GM23338 (cell line): ENCODE measurements around the gene MCM7. TPM values are rescaled to one million over a fixed set of nuclear protein-coding genes. Genes with fewer than 3 reads are reported as not detected.
A peak's percentile ranks its signal among the peaks of the same experiment; 100 is the strongest.

Source experiments
- ATAC-seq: fragments of 200-7000 bp; cut with Tn5 transposase; 3 replicates; pipeline ENCODE4 v1.9.1; 2020
- DNase-seq: peaks from one replicate; pipeline ENCODE4 v3.0.0-alpha.2; 2015; ENCODE audit warnings: low spot score
- H2AFZ ChIP-seq: fragments of 200-600 bp; sonication (generic); 2 replicates; pipeline ENCODE4 v1.8.0; 2016; ENCODE audit warnings: antibody characterized with exemption, mild to moderate bottlenecking, moderate library complexity
- H3F3A ChIP-seq: fragments of 200-600 bp; sonication (generic); replicated peaks from 2 replicates; pipeline ENCODE4 v1.8.0; 2017; ENCODE audit warnings: antibody characterized with exemption, mixed run types, low read depth
- H3K27ac ChIP-seq: fragments of 200-600 bp; sonication (generic); 2 replicates; pipeline ENCODE4 v1.6.1; 2016; ENCODE audit warnings: low read depth
- H3K27me3 ChIP-seq: fragments of 200-600 bp; sonication (generic); 2 replicates; pipeline ENCODE4 v1.8.0; 2016; ENCODE audit warnings: mild to moderate bottlenecking, mixed run types, moderate library complexity; ENCODE audit not compliant: insufficient read depth
- H3K36me3 ChIP-seq: fragments of 200-600 bp; sonication (generic); 2 replicates; pipeline ENCODE4 v1.8.0; 2016; ENCODE audit warnings: mild to moderate bottlenecking; ENCODE audit not compliant: insufficient read depth
- H3K4me1 ChIP-seq: fragments of 200-600 bp; sonication (generic); 2 replicates; pipeline ENCODE4 v1.8.0; 2016; ENCODE audit warnings: mild to moderate bottlenecking, moderate library complexity; ENCODE audit not compliant: insufficient read depth
- H3K4me2 ChIP-seq: fragments of 200-600 bp; sonication (generic); 2 replicates; pipeline ENCODE4 v1.7.1; 2017; ENCODE audit warnings: mixed run types
- H3K4me3 ChIP-seq: fragments of 200-600 bp; sonication (generic); 2 replicates; pipeline ENCODE4 v1.6.1; 2016; ENCODE audit warnings: mixed run types
- H3K79me2 ChIP-seq: fragments of 200-600 bp; sonication (generic); replicated peaks from 2 replicates; pipeline ENCODE4 v1.8.0; 2017; ENCODE audit warnings: mild to moderate bottlenecking; ENCODE audit not compliant: insufficient read depth
- H3K9me2 ChIP-seq: fragments of 200-600 bp; sonication (generic); 2 replicates; pipeline ENCODE4 v1.8.0; 2017; ENCODE audit not compliant: insufficient read depth
- H4K20me1 ChIP-seq: fragments of 200-600 bp; sonication (generic); replicated peaks from 2 replicates; pipeline ENCODE4 v1.8.0; 2017; ENCODE audit warnings: mild to moderate bottlenecking; ENCODE audit not compliant: insufficient read depth
- H3K27ac Mint-ChIP-seq: 2 replicates; pipeline ENCODE4 v1.8.0; 2020; ENCODE audit warnings: inconsistent platforms, mild to moderate bottlenecking, moderate library complexity, mixed read lengths
- H3K27me3 Mint-ChIP-seq: 3 replicates; pipeline ENCODE4 v1.8.0; 2022; ENCODE audit warnings: low read depth, mild to moderate bottlenecking, moderate library complexity, mixed read lengths, inconsistent platforms; ENCODE audit not compliant: insufficient read depth, poor library complexity
- H3K36me3 Mint-ChIP-seq: 3 replicates; pipeline ENCODE4 v1.8.0; 2021; ENCODE audit warnings: low read depth, mild to moderate bottlenecking, inconsistent platforms, moderate library complexity, mixed read lengths
- H3K4me1 Mint-ChIP-seq: 3 replicates; pipeline ENCODE4 v1.8.0; 2020; ENCODE audit warnings: mild to moderate bottlenecking, inconsistent platforms, mixed read lengths
- H3K4me3 Mint-ChIP-seq: 3 replicates; pipeline ENCODE4 v1.8.0; 2021; ENCODE audit warnings: moderate library complexity, mild to moderate bottlenecking, inconsistent platforms, mixed read lengths
- H3K9me3 Mint-ChIP-seq: 3 replicates; pipeline ENCODE4 v1.8.0; 2020; ENCODE audit warnings: moderate library complexity, mild to moderate bottlenecking, inconsistent platforms, mixed read lengths
- CREB1 ChIP-seq: fragments of 250-450 bp; sonication (Bioruptor Pico); IDR thresholded peaks from 2 replicates; pipeline ENCODE4 v1.5.0; 2020; ENCODE audit warnings: low read depth, mild to moderate bottlenecking, moderate library complexity
- EZH2 ChIP-seq: fragments of 200-600 bp; sonication (generic); IDR thresholded peaks from one replicate; pipeline ENCODE4 v1.8.0; 2017; ENCODE audit warnings: antibody characterized with exemption, mild to moderate bottlenecking, low read depth; ENCODE audit not compliant: unreplicated experiment
- EZH2phosphoT487 ChIP-seq: fragments of 200-600 bp; sonication (generic); IDR thresholded peaks from one replicate; pipeline ENCODE4 v1.8.1; 2018; ENCODE audit warnings: antibody characterized with exemption; ENCODE audit not compliant: unreplicated experiment
- JUNB ChIP-seq: IDR thresholded peaks from one replicate; pipeline ENCODE4 v1.6.1; 2016; ENCODE audit warnings: antibody characterized with exemption; ENCODE audit not compliant: unreplicated experiment
- NANOG ChIP-seq: IDR thresholded peaks from 2 replicates; pipeline ENCODE4 v1.6.1; 2016; ENCODE audit warnings: antibody characterized with exemption, borderline replicate concordance
- POLR2AphosphoS5 ChIP-seq: IDR thresholded peaks from 2 replicates; pipeline ENCODE4 v1.6.1; 2016; ENCODE audit warnings: antibody characterized with exemption, low read depth
- STAT1 ChIP-seq: IDR thresholded peaks from one replicate; pipeline ENCODE4 v1.6.1; 2016; ENCODE audit warnings: antibody characterized with exemption; ENCODE audit not compliant: unreplicated experiment
- ZNF114 ChIP-seq: fragments of 250-450 bp; sonication (Bioruptor Pico); IDR thresholded peaks from 2 replicates; pipeline ENCODE4 v1.5.0; 2020; ENCODE audit warnings: mild to moderate bottlenecking, moderate library complexity
- ZNF331 ChIP-seq: fragments of 250-450 bp; sonication (Bioruptor Pico); IDR thresholded peaks from 2 replicates; pipeline ENCODE4 v1.5.0; 2020; ENCODE audit warnings: low read depth, mild to moderate bottlenecking, moderate library complexity
- ZNF462 ChIP-seq: fragments of 250-450 bp; sonication (Bioruptor Pico); IDR thresholded peaks from 2 replicates; pipeline ENCODE4 v1.5.0; 2020; ENCODE audit warnings: mild to moderate bottlenecking, moderate library complexity
- polyA plus RNA-seq: library from polyadenylated mRNA; unstranded; fragments of >200 nt; fragmentation: Nextera tagmentation; extraction: Ambion mirVana; gene quantifications from 2 replicates; pipeline ENCODE4 v1.2.1, GENCODE V29; 2016
- total RNA-seq: library from RNA; depleted of rRNA; stranded (reverse); fragments of >200 nt; shearing (Covaris generic); gene quantifications from 2 replicates; pipeline ENCODE4 v1.2.3, GENCODE V29; 2014
- TF ChIP-seq, protein P1 (sequence below): IDR thresholded peaks from one replicate; pipeline ENCODE4 v1.6.1; 2018; ENCODE audit warnings: antibody characterized with exemption; ENCODE audit not compliant: unreplicated experiment
- TF ChIP-seq, protein P2 (sequence below), 2 experiments: fragments of 200-600 bp in 1 of 2; sonication (generic) in 1 of 2; conservative IDR thresholded peaks; 2 replicates each; pipeline versions ENCODE4 v1.5.1 to v1.6.1; 2016 to 2017; ENCODE audit warnings: antibody characterized with exemption in 2 of 2, low read depth in 2 of 2, mild to moderate bottlenecking in 2 of 2, moderate library complexity in 1 of 2
- TF ChIP-seq, protein P3 (sequence below): IDR thresholded peaks from 2 replicates; pipeline ENCODE4 v1.6.1; 2016; ENCODE audit warnings: antibody characterized with exemption

The MCM7 gene
- total and polyA plus RNA-seq, 2 experiments from 2014 or later, result 140 to 285 TPM

- Histone ChIP-seq H3K27ac (0 out of 2 replicates have a peak overlapping the region, but pooled peaks have one; percentile 37), H4K20me1 (no peaks in the 10 kb centered on the region; the same call in 1 of the 2 replicates), H3K4me1 (peaks cover 8% of the 10 kb centered on the region), H3K27me3 (no peaks in the 10 kb centered on the region), H3K4me3 (peak overlapping the region; percentile 88), H3K36me3 (no peaks in the 10 kb centered on the region), H3K4me2 (peak overlapping the region; percentile 83), H3K79me2 (peaks cover 7% of the 10 kb centered on the region), H2AFZ (no peak overlapping the region), H3F3A (peaks cover 24% of the 10 kb centered on the region), H3K9me2 (no peaks in the 10 kb centered on the region)
- Mint-ChIP-seq H3K9me3 (no peaks in the 10 kb centered on the region; the same call in 2 of the 3 replicates), H3K36me3 (peaks cover 23% of the 10 kb centered on the region; the same call in 2 of the 3 replicates), H3K4me1 (peaks cover 8% of the 10 kb centered on the region; the same call in 2 of the 3 replicates), H3K27me3 (peaks cover 14% of the 10 kb centered on the region), H3K4me3 (peak overlapping the region; percentile 94), H3K27ac (peak overlapping the region; percentile 18; the same call in 1 of the 2 replicates)
- DNase-seq (no peak), ATAC-seq (no peak)
- TF ChIP-seq, protein P1, sequence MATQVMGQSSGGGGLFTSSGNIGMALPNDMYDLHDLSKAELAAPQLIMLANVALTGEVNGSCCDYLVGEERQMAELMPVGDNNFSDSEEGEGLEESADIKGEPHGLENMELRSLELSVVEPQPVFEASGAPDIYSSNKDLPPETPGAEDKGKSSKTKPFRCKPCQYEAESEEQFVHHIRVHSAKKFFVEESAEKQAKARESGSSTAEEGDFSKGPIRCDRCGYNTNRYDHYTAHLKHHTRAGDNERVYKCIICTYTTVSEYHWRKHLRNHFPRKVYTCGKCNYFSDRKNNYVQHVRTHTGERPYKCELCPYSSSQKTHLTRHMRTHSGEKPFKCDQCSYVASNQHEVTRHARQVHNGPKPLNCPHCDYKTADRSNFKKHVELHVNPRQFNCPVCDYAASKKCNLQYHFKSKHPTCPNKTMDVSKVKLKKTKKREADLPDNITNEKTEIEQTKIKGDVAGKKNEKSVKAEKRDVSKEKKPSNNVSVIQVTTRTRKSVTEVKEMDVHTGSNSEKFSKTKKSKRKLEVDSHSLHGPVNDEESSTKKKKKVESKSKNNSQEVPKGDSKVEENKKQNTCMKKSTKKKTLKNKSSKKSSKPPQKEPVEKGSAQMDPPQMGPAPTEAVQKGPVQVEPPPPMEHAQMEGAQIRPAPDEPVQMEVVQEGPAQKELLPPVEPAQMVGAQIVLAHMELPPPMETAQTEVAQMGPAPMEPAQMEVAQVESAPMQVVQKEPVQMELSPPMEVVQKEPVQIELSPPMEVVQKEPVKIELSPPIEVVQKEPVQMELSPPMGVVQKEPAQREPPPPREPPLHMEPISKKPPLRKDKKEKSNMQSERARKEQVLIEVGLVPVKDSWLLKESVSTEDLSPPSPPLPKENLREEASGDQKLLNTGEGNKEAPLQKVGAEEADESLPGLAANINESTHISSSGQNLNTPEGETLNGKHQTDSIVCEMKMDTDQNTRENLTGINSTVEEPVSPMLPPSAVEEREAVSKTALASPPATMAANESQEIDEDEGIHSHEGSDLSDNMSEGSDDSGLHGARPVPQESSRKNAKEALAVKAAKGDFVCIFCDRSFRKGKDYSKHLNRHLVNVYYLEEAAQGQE, result no peak
- TF ChIP-seq EZH2 (no peak), JUNB (no peak), CREB1 (CRISPR knock-in tag) (no peak), EZH2phosphoT487 (no peak), ZNF462 (CRISPR knock-in tag) (no peak), POLR2AphosphoS5 (no peak), ZNF114 (CRISPR knock-in tag) (no peak), NANOG (no peak), ZNF331 (CRISPR knock-in tag) (no peak), STAT1 (no peak)
- TF ChIP-seq, protein P2, sequence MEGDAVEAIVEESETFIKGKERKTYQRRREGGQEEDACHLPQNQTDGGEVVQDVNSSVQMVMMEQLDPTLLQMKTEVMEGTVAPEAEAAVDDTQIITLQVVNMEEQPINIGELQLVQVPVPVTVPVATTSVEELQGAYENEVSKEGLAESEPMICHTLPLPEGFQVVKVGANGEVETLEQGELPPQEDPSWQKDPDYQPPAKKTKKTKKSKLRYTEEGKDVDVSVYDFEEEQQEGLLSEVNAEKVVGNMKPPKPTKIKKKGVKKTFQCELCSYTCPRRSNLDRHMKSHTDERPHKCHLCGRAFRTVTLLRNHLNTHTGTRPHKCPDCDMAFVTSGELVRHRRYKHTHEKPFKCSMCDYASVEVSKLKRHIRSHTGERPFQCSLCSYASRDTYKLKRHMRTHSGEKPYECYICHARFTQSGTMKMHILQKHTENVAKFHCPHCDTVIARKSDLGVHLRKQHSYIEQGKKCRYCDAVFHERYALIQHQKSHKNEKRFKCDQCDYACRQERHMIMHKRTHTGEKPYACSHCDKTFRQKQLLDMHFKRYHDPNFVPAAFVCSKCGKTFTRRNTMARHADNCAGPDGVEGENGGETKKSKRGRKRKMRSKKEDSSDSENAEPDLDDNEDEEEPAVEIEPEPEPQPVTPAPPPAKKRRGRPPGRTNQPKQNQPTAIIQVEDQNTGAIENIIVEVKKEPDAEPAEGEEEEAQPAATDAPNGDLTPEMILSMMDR (conservative IDR thresholded peaks at IDR 0.05; ENCODE audit: low read depth in 2 of 2), result no peak
- TF ChIP-seq, protein P3, sequence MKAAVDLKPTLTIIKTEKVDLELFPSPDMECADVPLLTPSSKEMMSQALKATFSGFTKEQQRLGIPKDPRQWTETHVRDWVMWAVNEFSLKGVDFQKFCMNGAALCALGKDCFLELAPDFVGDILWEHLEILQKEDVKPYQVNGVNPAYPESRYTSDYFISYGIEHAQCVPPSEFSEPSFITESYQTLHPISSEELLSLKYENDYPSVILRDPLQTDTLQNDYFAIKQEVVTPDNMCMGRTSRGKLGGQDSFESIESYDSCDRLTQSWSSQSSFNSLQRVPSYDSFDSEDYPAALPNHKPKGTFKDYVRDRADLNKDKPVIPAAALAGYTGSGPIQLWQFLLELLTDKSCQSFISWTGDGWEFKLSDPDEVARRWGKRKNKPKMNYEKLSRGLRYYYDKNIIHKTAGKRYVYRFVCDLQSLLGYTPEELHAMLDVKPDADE, result no peak
Measured at GRCh38 chr7:100120733-100121036, 19.5 kb upstream of the MCM7 start.
